GM12878 (cell line): ENCODE data around the gene GAL. TPM values are rescaled to one million over a fixed set of nuclear protein-coding genes. Genes with fewer than 3 reads are reported as not detected.

ENCODE experiments used
- ATAC-seq: fragments of 200-7000 bp; cut with Tn5 transposase; 3 replicates; pipeline ENCODE4 v1.9.1; 2020; ENCODE audit warnings: mild to moderate bottlenecking, moderate library complexity
- BruUV-seq: library from RNA; stranded (reverse); fragments of 400-500 nt; replicated peaks from 2 replicates; lab custom pipeline; 2021; lab: Mats Ljungman, UMichigan
- CTCF ChIA-PET: fragments of 300-600 bp; sonication (Branson Sonifier 250); formaldehyde crosslinking; extraction: SDS; loops from one replicate; lab custom pipeline; 2021; ENCODE audit warnings: inconsistent platforms; lab: Yijun Ruan, JAX
- POLR2A ChIA-PET: fragments of 350-600 bp; formaldehyde crosslinking; extraction: SDS; loops from one replicate; lab custom pipeline; 2021; ENCODE audit warnings: inconsistent platforms; lab: Charles Lee
- RAD21 ChIA-PET: fragments of 300-600 bp; sonication (Branson Sonifier 250); formaldehyde crosslinking; loops from one replicate; lab custom pipeline; 2023; ENCODE audit warnings: antibody characterized with exemption; ENCODE audit not compliant: unreplicated experiment; lab: Charles Lee
- SMC1A ChIA-PET: fragments of 300-600 bp; sonication (Branson Sonifier 250); formaldehyde crosslinking; loops from one replicate; lab custom pipeline; 2023; ENCODE audit not compliant: unreplicated experiment, uncharacterized antibody; lab: Charles Lee
- DNase-seq: peaks from one replicate; pipeline ENCODE4 v3.0.0-alpha.2; 2011; ENCODE audit warnings: low read depth, low spot score
- FAIRE-seq: peaks from 3 replicates; lab custom pipeline; 2011; peaks lifted over from hg19 to GRCh38; lab: Jason Lieb, UNC
- H2AFZ ChIP-seq: 2 replicates; pipeline ENCODE4 v1.6.0; 2011; ENCODE audit warnings: low read depth, low read length, control low read depth; ENCODE audit not compliant: control insufficient read depth
- H3K27ac ChIP-seq: 2 replicates; pipeline ENCODE4 v1.5.1; 2011; ENCODE audit warnings: control low read depth; ENCODE audit not compliant: control insufficient read depth, insufficient read depth
- H3K27me3 ChIP-seq, 2 experiments: replicated peaks in 1 of 2; 2 replicates each; pipeline versions ENCODE4 v1.6.0 to v1.6.1; 2011; ENCODE audit warnings: low read length in 1 of 2; ENCODE audit not compliant: control insufficient read depth in 2 of 2, insufficient read depth in 2 of 2
- H3K36me3 ChIP-seq, 2 experiments: 2 replicates each; pipeline ENCODE4 v1.5.1; 2011; ENCODE audit warnings: low read length in 1 of 2; ENCODE audit not compliant: control insufficient read depth in 2 of 2, insufficient read depth in 2 of 2
- H3K4me1 ChIP-seq: 2 replicates; pipeline ENCODE4 v1.6.1; 2011; ENCODE audit warnings: mild to moderate bottlenecking, low read length, moderate library complexity, mixed read lengths; ENCODE audit not compliant: control insufficient read depth, insufficient read depth
- H3K4me2 ChIP-seq: 2 replicates; pipeline ENCODE4 v1.6.0; 2011; ENCODE audit warnings: control low read depth; ENCODE audit not compliant: control insufficient read depth, insufficient read depth
- H3K4me3 ChIP-seq: fragments of 200-600 bp; sonication (generic); 2 replicates; pipeline ENCODE4 v1.5.1; 2016
- H3K79me2 ChIP-seq: 2 replicates; pipeline ENCODE4 v1.6.0; 2011; ENCODE audit warnings: low read length; ENCODE audit not compliant: control insufficient read depth, insufficient read depth
- H3K9ac ChIP-seq: 2 replicates; pipeline ENCODE4 v1.8.0; 2011; ENCODE audit warnings: low read length, control low read depth, mixed read lengths; ENCODE audit not compliant: control insufficient read depth, insufficient read depth
- H3K9me3 ChIP-seq: replicated peaks from 3 replicates; pipeline ENCODE4 v1.5.1; 2011; ENCODE audit warnings: mild to moderate bottlenecking, low read length; ENCODE audit not compliant: control insufficient read depth, insufficient read depth
- H4K20me1 ChIP-seq: 2 replicates; pipeline ENCODE4 v1.6.0; 2011; ENCODE audit not compliant: control insufficient read depth, insufficient read depth
- BRCA1 ChIP-seq: IDR thresholded peaks from 2 replicates; pipeline ENCODE4 v1.6.1; 2011; ENCODE audit warnings: low read depth, low read length, improper control_type of control experiment
- CREB1 ChIP-seq: IDR thresholded peaks from 2 replicates; pipeline ENCODE4 v1.6.1; 2012; ENCODE audit warnings: low read depth, mild to moderate bottlenecking, inconsistent platforms
- JUNB ChIP-seq: IDR thresholded peaks from 2 replicates; pipeline ENCODE4 v1.6.1; 2016; ENCODE audit warnings: antibody characterized with exemption, mild to moderate bottlenecking
- KAT2A ChIP-seq: conservative IDR thresholded peaks from 2 replicates; pipeline ENCODE4 v1.6.1; 2011; ENCODE audit warnings: low read depth, low read length; ENCODE audit not compliant: control insufficient read depth
- MEF2A ChIP-seq: IDR thresholded peaks from 2 replicates; pipeline ENCODE4 v1.6.1; 2011; ENCODE audit warnings: low read depth, mild to moderate bottlenecking, low read length, moderate library complexity; ENCODE audit not compliant: insufficient read depth
- MTA2 ChIP-seq: fragments of 450-650 bp; IDR thresholded peaks from 2 replicates; pipeline ENCODE4 v1.6.1; 2016; ENCODE audit warnings: low read depth, mild to moderate bottlenecking, moderate library complexity
- MYC ChIP-seq: IDR thresholded peaks from 2 replicates; pipeline ENCODE4 v1.6.1; 2011; ENCODE audit warnings: mild to moderate bottlenecking, low read length, moderate library complexity, inconsistent platforms; ENCODE audit not compliant: insufficient read depth, insufficient replicate concordance, insufficient read length, severe bottlenecking
- SP1 ChIP-seq: IDR thresholded peaks from one replicate; pipeline ENCODE4 v1.6.1; 2011; ENCODE audit warnings: low read depth, low read length
- SUZ12 ChIP-seq: fragments of 200-600 bp; sonication (generic); IDR thresholded peaks from one replicate; pipeline ENCODE4 v1.6.1; 2018; ENCODE audit warnings: antibody characterized with exemption, mild to moderate bottlenecking; ENCODE audit not compliant: unreplicated experiment
- WGBS: methylation state at CpG from one replicate; pipeline ENCODE4 v1.1.6; 2016; ENCODE audit warnings: low lambda C conversion rate; ENCODE audit not compliant: insufficient replicate concordance, insufficient coverage; ENCODE audit errors: missing lambda C conversion rate; 5-methylcytosine and 5-hydroxymethylcytosine counted together
- in situ Hi-C: fragments of 300-500 bp; cut with MboI; formaldehyde crosslinking; loops from 9 replicates; pipeline ENCODE4 v1.14.3; 2018; ENCODE audit warnings: mixed read lengths
- intact Hi-C: fragments of 100-400 bp; cut with micrococcal nuclease; formaldehyde crosslinking; loops from one replicate; pipeline ENCODE4 v1.14.2; 2022; ENCODE audit not compliant: unreplicated experiment
- polyA plus RNA-seq, 11 experiments: library from polyadenylated mRNA; depleted of rRNA in 4 of 11; unstranded in 6 of 11; stranded (reverse) in 5 of 11; fragments of >200 nt; fragmentation: Nextera tagmentation in 4 of 11; fragmentation: Illumina TruSeq in 1 of 11; extraction: Ambion mirVana in 4 of 11; extraction: Trizol in 1 of 11; gene quantifications; 1 replicate in 1 of 11; 2 replicates in 10 of 11; pipeline versions ENCODE4 v1.2.1 to v1.2.3, GENCODE V29; 2011 to 2016; ENCODE audit warnings: inconsistent platforms in 2 of 11, missing spikeins in 2 of 11, low read depth in 1 of 11
- total RNA-seq, 4 experiments: library from RNA; depleted of rRNA in 3 of 4; stranded (reverse); fragments of >200 nt in 3 of 4; fragmentation: Illumina TruSeq in 1 of 4; extraction: Trizol in 1 of 4; gene quantifications; 2 replicates each; pipeline versions ENCODE4 v1.2.1 to v1.2.3, GENCODE V29; 2013 to 2021
- TF ChIP-seq, protein P1 (sequence below): fragments of 450-650 bp; formaldehyde crosslinking; IDR thresholded peaks from 2 replicates; pipeline ENCODE4 v1.4.0; 2020; ENCODE audit warnings: mild to moderate bottlenecking, moderate library complexity

The GAL gene
- total and polyA plus RNA-seq, 10 of the 15 experiments (the other 5 are each of a cell fraction or from before 2014, with no cell fraction given) = 0.35 TPM; not detected in 9

DNA sequence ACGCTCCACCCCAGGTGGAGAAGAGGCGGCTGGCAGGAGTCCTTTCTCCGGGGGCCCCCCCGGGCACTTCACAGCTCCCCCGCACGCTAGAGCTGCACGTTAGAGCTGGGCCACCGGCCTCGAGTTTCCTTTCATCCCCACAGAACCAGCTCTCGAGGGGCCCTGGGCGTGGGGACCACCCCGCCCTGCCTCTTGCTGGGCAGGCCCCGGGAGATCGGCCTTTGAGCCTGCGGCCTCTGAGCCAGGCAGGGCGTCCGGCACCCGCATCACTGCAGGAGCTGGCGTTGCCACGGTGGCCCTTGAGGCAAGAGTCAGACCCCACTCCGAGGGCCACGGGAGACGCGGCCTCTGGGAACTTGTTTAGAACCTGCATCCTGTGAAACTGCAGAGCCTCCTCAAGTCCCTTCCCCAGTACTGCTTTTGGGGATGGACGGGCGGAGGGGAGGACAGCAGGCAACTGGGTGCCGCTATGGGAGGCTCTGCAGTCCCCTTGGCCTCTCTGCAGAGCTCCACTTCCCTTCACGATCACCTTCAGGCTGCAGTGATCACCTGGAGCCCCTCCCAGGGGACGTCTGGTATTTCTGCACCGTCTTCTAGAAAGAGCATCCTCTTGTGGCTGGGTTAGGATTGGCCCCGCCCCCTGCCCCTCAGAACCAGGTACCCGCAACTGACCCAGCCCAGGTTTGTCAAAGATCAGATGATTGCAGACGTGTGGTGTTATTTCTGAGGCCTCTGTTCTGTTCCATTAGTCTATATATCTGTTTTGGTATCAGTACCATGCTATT lies 13.9 kb upstream of the GAL start:
- in situ Hi-C loops = no loop called here
- SMC1A ChIA-PET = no interaction called here

More for the DNA sequence above, 13.9 kb upstream of the GAL start:
- no TSS peak for BruUV-seq
- WGBS = 60% methylated on average over 32 of the region's 33 CpGs
- TF ChIP-seq MEF2A = no peak
- no peak for TF ChIP-seq BRCA1
- TF ChIP-seq CREB1 = no peak
- TF ChIP-seq, protein P1, sequence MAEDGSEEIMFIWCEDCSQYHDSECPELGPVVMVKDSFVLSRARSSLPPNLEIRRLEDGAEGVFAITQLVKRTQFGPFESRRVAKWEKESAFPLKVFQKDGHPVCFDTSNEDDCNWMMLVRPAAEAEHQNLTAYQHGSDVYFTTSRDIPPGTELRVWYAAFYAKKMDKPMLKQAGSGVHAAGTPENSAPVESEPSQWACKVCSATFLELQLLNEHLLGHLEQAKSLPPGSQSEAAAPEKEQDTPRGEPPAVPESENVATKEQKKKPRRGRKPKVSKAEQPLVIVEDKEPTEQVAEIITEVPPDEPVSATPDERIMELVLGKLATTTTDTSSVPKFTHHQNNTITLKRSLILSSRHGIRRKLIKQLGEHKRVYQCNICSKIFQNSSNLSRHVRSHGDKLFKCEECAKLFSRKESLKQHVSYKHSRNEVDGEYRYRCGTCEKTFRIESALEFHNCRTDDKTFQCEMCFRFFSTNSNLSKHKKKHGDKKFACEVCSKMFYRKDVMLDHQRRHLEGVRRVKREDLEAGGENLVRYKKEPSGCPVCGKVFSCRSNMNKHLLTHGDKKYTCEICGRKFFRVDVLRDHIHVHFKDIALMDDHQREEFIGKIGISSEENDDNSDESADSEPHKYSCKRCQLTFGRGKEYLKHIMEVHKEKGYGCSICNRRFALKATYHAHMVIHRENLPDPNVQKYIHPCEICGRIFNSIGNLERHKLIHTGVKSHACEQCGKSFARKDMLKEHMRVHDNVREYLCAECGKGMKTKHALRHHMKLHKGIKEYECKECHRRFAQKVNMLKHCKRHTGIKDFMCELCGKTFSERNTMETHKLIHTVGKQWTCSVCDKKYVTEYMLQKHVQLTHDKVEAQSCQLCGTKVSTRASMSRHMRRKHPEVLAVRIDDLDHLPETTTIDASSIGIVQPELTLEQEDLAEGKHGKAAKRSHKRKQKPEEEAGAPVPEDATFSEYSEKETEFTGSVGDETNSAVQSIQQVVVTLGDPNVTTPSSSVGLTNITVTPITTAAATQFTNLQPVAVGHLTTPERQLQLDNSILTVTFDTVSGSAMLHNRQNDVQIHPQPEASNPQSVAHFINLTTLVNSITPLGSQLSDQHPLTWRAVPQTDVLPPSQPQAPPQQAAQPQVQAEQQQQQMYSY = no peak
- no peak for TF ChIP-seq SP1
- no peak for TF ChIP-seq KAT2A
- TF ChIP-seq SUZ12 = no peak
- TF ChIP-seq MTA2 = no peak
- no peak for TF ChIP-seq JUNB
- TF ChIP-seq MYC = no peak
- Histone ChIP-seq H3K4me3 (no peak overlapping the region), H3K79me2 (no peaks in the 10 kb centered on the region), H3K4me2 (no peak overlapping the region), H3K27me3 (no peaks in the 10 kb centered on the region; a peak in 1 of 4 replicates), H4K20me1 (no peaks in the 10 kb centered on the region), H3K4me1 (no peaks in the 10 kb centered on the region), H3K9ac (no peak overlapping the region), H2AFZ (no peak overlapping the region), H3K27ac (no peak overlapping the region), H3K36me3 (no peaks in the 10 kb centered on the region), H3K9me3 (no peaks in the 10 kb centered on the region)
- DNase-seq (no peak), ATAC-seq (no peak), FAIRE-seq (no peak)
- POLR2A ChIA-PET = no interaction called here
- CTCF ChIA-PET = no interaction called here
- RAD21 ChIA-PET = no interaction called here
- intact Hi-C loops = no loop called here
